GM12873 (cell line): ENCODE results near the gene DES.

Source experiments
- CTCF ChIP-seq: IDR thresholded peaks from 2 replicates; pipeline ENCODE4 v1.5.1; 2012; ENCODE audit warnings: low read depth, mild to moderate bottlenecking, moderate library complexity, low read length, control low read depth; ENCODE audit not compliant: insufficient read depth; ENCODE audit errors: missing control alignments

Gene DES

DNA sequence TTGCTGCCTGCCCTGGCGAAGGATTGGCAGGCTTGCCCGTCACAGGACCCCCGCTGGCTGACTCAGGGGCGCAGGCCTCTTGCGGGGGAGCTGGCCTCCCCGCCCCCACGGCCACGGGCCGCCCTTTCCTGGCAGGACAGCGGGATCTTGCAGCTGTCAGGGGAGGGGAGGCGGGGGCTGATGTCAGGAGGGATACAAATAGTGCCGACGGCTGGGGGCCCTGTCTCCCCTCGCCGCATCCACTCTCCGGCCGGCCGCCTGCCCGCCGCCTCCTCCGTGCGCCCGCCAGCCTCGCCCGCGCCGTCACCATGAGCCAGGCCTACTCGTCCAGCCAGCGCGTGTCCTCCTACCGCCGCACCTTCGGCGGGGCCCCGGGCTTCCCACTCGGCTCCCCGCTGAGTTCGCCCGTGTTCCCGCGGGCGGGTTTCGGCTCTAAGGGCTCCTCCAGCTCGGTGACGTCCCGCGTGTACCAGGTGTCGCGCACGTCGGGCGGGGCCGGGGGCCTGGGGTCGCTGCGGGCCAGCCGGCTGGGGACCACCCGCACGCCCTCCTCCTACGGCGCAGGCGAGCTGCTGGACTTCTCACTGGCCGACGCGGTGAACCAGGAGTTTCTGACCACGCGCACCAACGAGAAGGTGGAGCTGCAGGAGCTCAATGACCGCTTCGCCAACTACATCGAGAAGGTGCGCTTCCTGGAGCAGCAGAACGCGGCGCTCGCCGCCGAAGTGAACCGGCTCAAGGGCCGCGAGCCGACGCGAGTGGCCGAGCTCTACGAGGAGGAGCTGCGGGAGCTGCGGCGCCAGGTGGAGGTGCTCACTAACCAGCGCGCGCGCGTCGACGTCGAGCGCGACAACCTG lies at the start of gene DES:
TSS of gene DES (plus strand) at position 223 of the 857 bp plus-strand sequence. CDS start at position 309, 86 bp downstream.
- TF ChIP-seq CTCF, result no peak

DNA sequence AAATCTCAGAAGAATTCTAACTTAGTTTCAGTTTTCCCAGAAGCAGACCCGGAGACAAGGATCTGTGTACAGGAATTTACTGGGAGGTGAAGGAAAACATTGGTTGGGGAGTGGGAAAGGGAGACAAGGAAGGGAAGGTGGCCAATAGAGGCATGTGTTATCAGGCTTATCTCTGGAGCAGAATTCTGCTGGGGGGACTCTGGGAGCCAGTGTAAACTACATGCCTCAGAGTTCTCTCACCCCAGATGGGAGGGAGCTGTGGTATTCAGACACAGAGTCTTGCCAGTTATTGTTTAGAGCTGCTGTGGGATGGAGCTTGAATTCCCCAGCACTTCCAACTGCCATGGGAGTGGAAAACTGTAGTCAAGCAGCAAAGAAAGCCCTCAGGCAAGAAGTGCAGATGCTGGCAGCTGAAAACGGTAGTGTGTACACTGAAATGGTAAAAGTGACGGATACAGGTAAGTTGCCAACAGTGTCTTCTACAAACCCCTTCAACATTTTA lies 49.4 kb upstream of the DES start:
- TF ChIP-seq CTCF, result no peak

DNA sequence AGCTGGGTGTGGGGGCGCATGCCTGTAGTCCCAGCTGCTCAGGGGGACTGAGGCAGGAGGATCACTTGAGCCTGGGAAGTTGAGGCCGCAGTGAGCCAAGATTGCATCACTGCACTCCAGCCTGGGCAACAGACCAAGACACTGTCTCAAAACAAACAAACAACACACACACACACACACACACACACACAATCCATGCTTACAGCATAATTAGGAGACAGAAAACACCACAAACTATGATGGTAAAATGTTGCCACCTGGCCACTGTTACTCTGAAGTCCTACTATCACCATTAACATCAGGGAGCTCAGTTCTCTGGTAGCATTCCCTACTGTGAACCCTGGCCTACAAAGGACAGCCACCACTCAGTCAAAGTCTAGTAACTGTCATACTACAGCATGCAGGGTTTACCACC lies 48.7 kb upstream of the DES start:
- TF ChIP-seq CTCF, result no peak

DNA sequence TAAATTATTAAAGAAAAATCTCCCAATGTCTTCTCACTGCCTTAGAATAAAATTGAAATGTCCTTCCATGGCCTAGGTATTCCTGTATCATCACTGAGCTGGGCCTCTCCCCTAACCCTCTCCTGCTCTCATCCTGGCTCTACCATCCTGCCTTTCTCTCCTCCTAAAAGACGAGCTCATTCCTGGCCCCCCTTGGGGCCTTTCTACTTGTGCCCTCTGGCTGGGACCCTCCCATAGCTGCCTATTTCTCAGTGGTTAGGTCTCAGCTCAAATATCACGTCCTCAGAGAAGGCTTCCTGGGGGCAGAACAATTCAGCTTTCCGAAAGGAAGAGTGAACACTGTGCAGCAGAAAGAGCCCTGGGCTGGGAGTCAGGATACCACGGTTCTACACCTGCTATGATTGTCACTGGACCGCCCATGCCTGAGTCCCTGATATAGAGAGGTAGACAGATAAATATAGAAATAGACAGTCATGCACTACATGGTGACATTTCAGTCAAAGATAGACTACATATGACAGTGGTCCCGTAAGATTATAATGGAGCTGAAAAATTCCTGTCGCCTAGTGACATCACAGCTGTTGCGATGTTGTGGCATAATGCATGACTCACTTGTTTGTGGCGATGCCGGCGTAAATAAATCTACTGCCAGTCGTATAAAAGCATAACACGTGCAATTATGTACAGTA lies 39.9 kb upstream of the DES start:
- TF ChIP-seq CTCF, result no peak

- TF ChIP-seq CTCF, result no peak
These were observed 37.3 kb upstream of the DES start for GRCh38 chr2:219380926-219381325.

DNA sequence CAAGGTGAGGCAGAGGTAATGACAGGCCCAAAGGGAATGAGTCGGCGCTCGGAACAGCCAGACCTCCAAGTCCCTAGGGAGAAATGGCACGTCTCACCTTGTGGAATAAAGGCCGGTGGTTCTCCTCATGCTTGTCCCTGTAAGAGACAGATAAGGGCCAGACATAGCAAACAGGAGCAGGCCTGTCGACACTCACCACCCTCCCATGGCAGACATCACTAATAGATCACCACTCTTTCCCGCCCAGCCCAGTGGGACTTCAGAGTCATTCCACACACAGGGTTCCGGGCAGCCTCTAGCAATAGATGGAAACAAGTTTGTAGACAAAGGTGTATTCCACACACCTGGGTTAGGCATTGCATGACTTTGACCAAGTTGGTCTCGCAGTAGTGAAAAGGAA lies 36.7 kb upstream of the DES start:
- TF ChIP-seq CTCF, result no peak

GRCh38 chr2:219384083-219384713 lies 34.0 kb upstream of the DES start:
- TF ChIP-seq CTCF, result no peak
